DOHH2 (cell line): Measurements from ENCODE around the gene NLRP8.

ENCODE experiments used
- H3F3A ChIP-seq: fragments of 200-600 bp; sonication (generic), shearing (Covaris generic); 2 replicates; pipeline ENCODE4 v1.6.0; 2016; ENCODE audit warnings: antibody characterized with exemption, mild to moderate bottlenecking; ENCODE audit not compliant: control insufficient read depth, insufficient read depth
- H3K27ac ChIP-seq: fragments of 200-600 bp; sonication (generic); 2 replicates; pipeline ENCODE4 v1.5.1; 2014; ENCODE audit warnings: low read depth, mild to moderate bottlenecking, low read length, moderate library complexity
- H3K27me3 ChIP-seq: fragments of 200-600 bp; sonication (generic); 2 replicates; pipeline ENCODE4 v1.6.1; 2014; ENCODE audit warnings: mild to moderate bottlenecking, low read length, mixed read lengths; ENCODE audit not compliant: control insufficient read depth
- H3K36me3 ChIP-seq: fragments of 200-600 bp; sonication (generic); 2 replicates; pipeline ENCODE4 v1.6.1; 2014; ENCODE audit warnings: mild to moderate bottlenecking, low read length, moderate library complexity, mixed read lengths; ENCODE audit not compliant: control insufficient read depth
- H3K4me1 ChIP-seq: fragments of 200-600 bp; sonication (generic); 2 replicates; pipeline ENCODE4 v1.6.1; 2014; ENCODE audit warnings: mild to moderate bottlenecking, low read length, mixed read lengths; ENCODE audit not compliant: control insufficient read depth
- H3K4me2 ChIP-seq: fragments of 200-600 bp; sonication (generic); 2 replicates; pipeline ENCODE4 v1.6.0; 2014; ENCODE audit warnings: mild to moderate bottlenecking, low read length, moderate library complexity
- H3K4me3 ChIP-seq: fragments of 200-600 bp; sonication (generic); 2 replicates; pipeline ENCODE4 v1.5.1; 2014; ENCODE audit warnings: mild to moderate bottlenecking, low read length, mixed read lengths
- H3K79me2 ChIP-seq: fragments of 200-600 bp; sonication (generic); 2 replicates; pipeline ENCODE4 v1.6.1; 2014; ENCODE audit warnings: mild to moderate bottlenecking, low read length, mixed read lengths; ENCODE audit not compliant: control insufficient read depth
- H3K9me2 ChIP-seq: fragments of 200-600 bp; sonication (generic); replicated peaks from 2 replicates; pipeline ENCODE4 v1.6.1; 2014; ENCODE audit warnings: mild to moderate bottlenecking, low read length, mixed read lengths; ENCODE audit not compliant: control insufficient read depth
- H3K9me3 ChIP-seq: fragments of 200-600 bp; sonication (generic); 2 replicates; pipeline ENCODE4 v1.6.1; 2014; ENCODE audit warnings: antibody characterized with exemption, low read length, mixed read lengths; ENCODE audit not compliant: control insufficient read depth, insufficient read depth
- H4K20me1 ChIP-seq: fragments of 200-600 bp; sonication (generic); 2 replicates; pipeline ENCODE4 v1.6.0; 2014; ENCODE audit warnings: low read depth, mild to moderate bottlenecking, antibody characterized with exemption, low read length, moderate library complexity; ENCODE audit not compliant: control insufficient read depth, insufficient read depth
- CTCF ChIP-seq: fragments of 200-600 bp; sonication (generic); IDR thresholded peaks from one replicate; pipeline ENCODE4 v1.5.1; 2014; ENCODE audit warnings: antibody characterized with exemption, mild to moderate bottlenecking, low read depth, low read length; ENCODE audit not compliant: poor library complexity, severe bottlenecking
- EZH2phosphoT487 ChIP-seq: fragments of 200-600 bp; sonication (generic); IDR thresholded peaks from 2 replicates; pipeline ENCODE4 v1.6.1; 2017; ENCODE audit warnings: borderline replicate concordance, mild to moderate bottlenecking, antibody characterized with exemption, low read length, moderate library complexity, mixed read lengths

The NLRP8 gene

GRCh38 chr19:55947532-55947931, at the start of gene NLRP8:
Gene NLRP8, plus strand, starts transcription at chr19:55947832.
- Histone ChIP-seq H3K79me2 (no peaks in the 10 kb centered on the region), H3K9me3 (no peaks in the 10 kb centered on the region), H3K27ac (no peak within 1 kb of the TSS), H3F3A (no peaks in the 10 kb centered on the region), H3K36me3 (no peaks in the 10 kb centered on the region), H3K27me3 (no peaks in the 10 kb centered on the region), H3K4me1 (no peaks in the 10 kb centered on the region), H4K20me1 (no peaks in the 10 kb centered on the region), H3K4me3 (no peak within 1 kb of the TSS), H3K4me2 (no peak within 1 kb of the TSS), H3K9me2 (no peaks in the 10 kb centered on the region)
- TF ChIP-seq EZH2phosphoT487 (no peak), CTCF (no peak)

- TF ChIP-seq CTCF: no peak
- TF ChIP-seq EZH2phosphoT487: no peak
- H3K9me2 ChIP-seq: no peaks in the 10 kb centered on the region
These were observed 48.7 kb upstream of the NLRP8 start for GRCh38 chr19:55898911-55899310.

GRCh38 chr19:55901369-55902079, 46.1 kb upstream of the NLRP8 start:
- H3K36me3 ChIP-seq: no peaks in the 10 kb centered on the region
- no peaks in the 10 kb centered on the region for H3K4me1 ChIP-seq
- no peak overlapping the region for H3K4me3 ChIP-seq
- no peak overlapping the region for H3K4me2 ChIP-seq
- no peaks in the 10 kb centered on the region for H3F3A ChIP-seq
- H3K9me2 ChIP-seq: no peaks in the 10 kb centered on the region
- no peak overlapping the region for H3K27ac ChIP-seq
- H3K9me3 ChIP-seq: no peaks in the 10 kb centered on the region
- TF ChIP-seq EZH2phosphoT487: no peak
- TF ChIP-seq CTCF: no peak
- H3K79me2 ChIP-seq: no peaks in the 10 kb centered on the region
- 0 out of 2 replicates have a peak, but pooled peaks cover 3% of the 10 kb centered on the region for H3K27me3 ChIP-seq
- no peaks in the 10 kb centered on the region for H4K20me1 ChIP-seq

More at GRCh38 chr19:55898911-55899310, 48.7 kb upstream of the NLRP8 start:
- Histone ChIP-seq H3K4me2 (no peak overlapping the region), H3K36me3 (no peaks in the 10 kb centered on the region), H3K27me3 (0 out of 2 replicates have a peak, but pooled peaks cover 3% of the 10 kb centered on the region), H3F3A (no peaks in the 10 kb centered on the region), H3K4me1 (no peaks in the 10 kb centered on the region), H4K20me1 (no peaks in the 10 kb centered on the region), H3K79me2 (no peaks in the 10 kb centered on the region), H3K4me3 (no peak overlapping the region), H3K27ac (no peak overlapping the region), H3K9me3 (no peaks in the 10 kb centered on the region)
